ENCODE results near the gene MRPS9. TPM values are rescaled to one million over a fixed set of nuclear protein-coding genes. Genes with fewer than 3 reads are reported as not detected.

Gene MRPS9
- total RNA-seq, 1 experiment from 2014 or later, result 68.6 TPM

DNA sequence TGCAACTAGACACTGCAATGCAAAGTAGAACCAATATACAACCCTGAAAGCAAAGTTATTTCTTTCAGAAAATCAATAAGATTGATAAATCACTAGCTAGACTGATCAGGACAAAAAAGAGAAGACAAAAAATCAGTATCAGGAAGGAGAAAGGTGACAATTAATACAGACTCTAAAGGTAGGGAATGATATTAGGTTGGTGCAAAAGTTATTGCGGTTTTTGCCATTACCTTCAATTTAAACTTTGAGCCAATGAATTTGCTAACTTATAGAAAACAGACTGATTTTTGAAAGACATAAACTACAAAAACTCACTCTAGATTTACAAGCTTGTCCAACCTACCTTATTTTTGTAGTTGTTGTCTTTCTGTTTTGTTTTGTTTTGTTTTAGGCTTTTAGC, 30.5 kb upstream of the MRPS9 start:
- H3K9me3 Mint-ChIP-seq (ENCODE audit: unreplicated experiment), result peaks cover 21% of the 10 kb centered on the region
- no peak overlapping the region for H3K27ac Mint-ChIP-seq (ENCODE audit: unreplicated experiment)
- no peaks in the 10 kb centered on the region for H3K36me3 Mint-ChIP-seq (ENCODE audit: insufficient read depth, unreplicated experiment)
- CTCF ChIA-PET, result no interaction called here
- Histone ChIP-seq H3K4me3 (ENCODE audit: low read depth, low read length) (no peak overlapping the region), H3K9me3 (peaks cover 7% of the 10 kb centered on the region; the same call in 1 of the 2 replicates), H3K27me3 (replicated peaks; ENCODE audit: control insufficient read depth, insufficient read depth, low read length) (no peaks in the 10 kb centered on the region), H3K36me3 (ENCODE audit: control insufficient read depth, insufficient read depth, low read length) (no peaks in the 10 kb centered on the region), H3K4me1 (no peaks in the 10 kb centered on the region)
- no peak overlapping the region for H3K4me3 Mint-ChIP-seq (ENCODE audit: unreplicated experiment)
- POLR2A ChIA-PET, result no interaction called here
- TF ChIP-seq, protein P1, sequence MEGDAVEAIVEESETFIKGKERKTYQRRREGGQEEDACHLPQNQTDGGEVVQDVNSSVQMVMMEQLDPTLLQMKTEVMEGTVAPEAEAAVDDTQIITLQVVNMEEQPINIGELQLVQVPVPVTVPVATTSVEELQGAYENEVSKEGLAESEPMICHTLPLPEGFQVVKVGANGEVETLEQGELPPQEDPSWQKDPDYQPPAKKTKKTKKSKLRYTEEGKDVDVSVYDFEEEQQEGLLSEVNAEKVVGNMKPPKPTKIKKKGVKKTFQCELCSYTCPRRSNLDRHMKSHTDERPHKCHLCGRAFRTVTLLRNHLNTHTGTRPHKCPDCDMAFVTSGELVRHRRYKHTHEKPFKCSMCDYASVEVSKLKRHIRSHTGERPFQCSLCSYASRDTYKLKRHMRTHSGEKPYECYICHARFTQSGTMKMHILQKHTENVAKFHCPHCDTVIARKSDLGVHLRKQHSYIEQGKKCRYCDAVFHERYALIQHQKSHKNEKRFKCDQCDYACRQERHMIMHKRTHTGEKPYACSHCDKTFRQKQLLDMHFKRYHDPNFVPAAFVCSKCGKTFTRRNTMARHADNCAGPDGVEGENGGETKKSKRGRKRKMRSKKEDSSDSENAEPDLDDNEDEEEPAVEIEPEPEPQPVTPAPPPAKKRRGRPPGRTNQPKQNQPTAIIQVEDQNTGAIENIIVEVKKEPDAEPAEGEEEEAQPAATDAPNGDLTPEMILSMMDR (IDR thresholded peaks at IDR 0.05; ENCODE audit: insufficient read depth in 1 of 2, low read depth in 1 of 2, low read length in 1 of 2, severe bottlenecking in 1 of 2, unreplicated experiment in 1 of 2), result no peak
- intact Hi-C loops (cut with micrococcal nuclease; ENCODE audit: unreplicated experiment), result no loop called here
- no TSS peak for BruUV-seq (replicated peaks)
- H3K27me3 Mint-ChIP-seq (ENCODE audit: insufficient read depth, unreplicated experiment), result no peaks in the 10 kb centered on the region
- no peaks in the 10 kb centered on the region for H3K4me1 Mint-ChIP-seq (ENCODE audit: low read depth, unreplicated experiment)
- DNase-seq, result no peak

DNA sequence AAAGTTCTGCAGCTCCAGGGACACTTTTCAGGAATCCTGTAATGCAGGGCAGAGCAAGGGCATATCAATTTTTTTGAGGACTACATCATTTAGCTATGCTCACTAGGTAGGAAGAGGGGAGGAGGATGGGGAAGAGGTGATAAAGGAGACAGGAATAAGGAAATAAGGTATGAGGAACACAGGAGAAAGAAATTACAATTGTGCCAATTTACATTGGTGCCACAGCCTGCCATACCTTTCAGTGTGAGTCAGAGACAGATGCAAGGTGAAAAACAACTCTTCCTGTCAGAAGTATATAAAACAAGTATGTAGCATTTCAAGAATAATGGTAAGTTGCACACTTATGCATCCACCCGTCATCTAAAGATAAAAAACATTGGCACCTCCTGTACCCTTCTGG, 5.4 kb upstream of the MRPS9 start:
- TF ChIP-seq, protein P1 (IDR thresholded peaks at IDR 0.05; ENCODE audit: insufficient read depth in 1 of 2, low read depth in 1 of 2, low read length in 1 of 2, severe bottlenecking in 1 of 2, unreplicated experiment in 1 of 2), result no peak
- DNase-seq, result no peak
- no peak overlapping the region for H3K27ac Mint-ChIP-seq (ENCODE audit: unreplicated experiment)
- H3K4me1 Mint-ChIP-seq (ENCODE audit: low read depth, unreplicated experiment), result peaks cover 10% of the 10 kb centered on the region
- Histone ChIP-seq H3K36me3 (ENCODE audit: control insufficient read depth, insufficient read depth, low read length) (no peaks in the 10 kb centered on the region), H3K27me3 (replicated peaks; ENCODE audit: control insufficient read depth, insufficient read depth, low read length) (no peaks in the 10 kb centered on the region), H3K9me3 (no peaks in the 10 kb centered on the region; the same call in 1 of the 2 replicates), H3K4me3 (ENCODE audit: low read depth, low read length) (no peak overlapping the region), H3K4me1 (no peaks in the 10 kb centered on the region)
- H3K27me3 Mint-ChIP-seq (ENCODE audit: insufficient read depth, unreplicated experiment), result no peaks in the 10 kb centered on the region
- H3K4me3 Mint-ChIP-seq (ENCODE audit: unreplicated experiment), result no peak overlapping the region
- intact Hi-C loops (cut with micrococcal nuclease; ENCODE audit: unreplicated experiment), result no loop called here
- CTCF ChIA-PET, result no interaction called here
- H3K9me3 Mint-ChIP-seq (ENCODE audit: unreplicated experiment), result peaks cover 23% of the 10 kb centered on the region
- peaks cover 4% of the 10 kb centered on the region for H3K36me3 Mint-ChIP-seq (ENCODE audit: insufficient read depth, unreplicated experiment)
- BruUV-seq (replicated peaks), result no TSS peak
- POLR2A ChIA-PET, result no interaction called here

DNA sequence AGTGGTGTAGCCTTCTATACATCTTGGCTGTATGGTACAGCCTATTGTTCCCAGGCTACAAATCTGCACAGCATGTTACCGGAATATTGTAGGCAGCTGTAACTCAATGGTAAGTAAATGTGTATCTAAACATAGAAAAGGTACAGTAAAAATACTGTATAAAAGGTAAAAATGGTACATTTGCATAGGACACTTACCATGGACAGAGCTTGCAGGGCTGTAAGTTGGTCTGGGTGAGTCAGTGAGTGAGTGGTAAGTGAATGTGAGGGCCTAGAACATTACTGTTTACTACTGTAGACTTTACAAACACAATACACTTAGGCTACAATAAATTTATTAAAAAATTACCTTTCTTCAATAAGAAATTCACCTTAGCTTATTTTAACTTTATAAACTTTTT, 3.7 kb upstream of the MRPS9 start:
- H3K36me3 ChIP-seq (ENCODE audit: control insufficient read depth, insufficient read depth, low read length), result no peaks in the 10 kb centered on the region
- DNase-seq, result no peak
- H3K9me3 Mint-ChIP-seq (ENCODE audit: unreplicated experiment), result peaks cover 23% of the 10 kb centered on the region
- H3K27me3 Mint-ChIP-seq (ENCODE audit: insufficient read depth, unreplicated experiment), result no peaks in the 10 kb centered on the region
- H3K4me3 ChIP-seq (ENCODE audit: low read depth, low read length), result no peak overlapping the region
- TF ChIP-seq, protein P1 (IDR thresholded peaks at IDR 0.05; ENCODE audit: insufficient read depth in 1 of 2, low read depth in 1 of 2, low read length in 1 of 2, severe bottlenecking in 1 of 2, unreplicated experiment in 1 of 2), result no peak
- peaks cover 6% of the 10 kb centered on the region for H3K36me3 Mint-ChIP-seq (ENCODE audit: insufficient read depth, unreplicated experiment)
- no TSS peak for BruUV-seq (replicated peaks)
- ChIA-PET POLR2A (no interaction called here), CTCF (interaction anchor here (0.5 to 0.6 kb wide), 2 partner anchors 64 to 204 kb away, joined by 3 to 6 read pairs; no protein-coding TSS in a partner anchor)
- H3K9me3 ChIP-seq, result no peaks in the 10 kb centered on the region; the same call in 1 of the 2 replicates
- no peaks in the 10 kb centered on the region for H3K27me3 ChIP-seq (replicated peaks; ENCODE audit: control insufficient read depth, insufficient read depth, low read length)
- intact Hi-C loops (cut with micrococcal nuclease; ENCODE audit: unreplicated experiment), result no loop called here
- H3K4me1 Mint-ChIP-seq (ENCODE audit: low read depth, unreplicated experiment), result peaks cover 16% of the 10 kb centered on the region
- no peak overlapping the region for H3K4me3 Mint-ChIP-seq (ENCODE audit: unreplicated experiment)
- no peaks in the 10 kb centered on the region for H3K4me1 ChIP-seq
- H3K27ac Mint-ChIP-seq (ENCODE audit: unreplicated experiment), result no peak overlapping the region
